Retina (tissue), 1 donor: ENCODE results near the gene SLC23A1.
"Not testable (repeated sequence)": the region's sequence is repeated elsewhere in the genome, so short reads cannot be mapped to it uniquely, and the experiment has no call there.

Experiments
- DNase-seq: peaks from one replicate; pipeline ENCODE4 v3.0.0-alpha.2; 2016

SLC23A1 gene

DNA sequence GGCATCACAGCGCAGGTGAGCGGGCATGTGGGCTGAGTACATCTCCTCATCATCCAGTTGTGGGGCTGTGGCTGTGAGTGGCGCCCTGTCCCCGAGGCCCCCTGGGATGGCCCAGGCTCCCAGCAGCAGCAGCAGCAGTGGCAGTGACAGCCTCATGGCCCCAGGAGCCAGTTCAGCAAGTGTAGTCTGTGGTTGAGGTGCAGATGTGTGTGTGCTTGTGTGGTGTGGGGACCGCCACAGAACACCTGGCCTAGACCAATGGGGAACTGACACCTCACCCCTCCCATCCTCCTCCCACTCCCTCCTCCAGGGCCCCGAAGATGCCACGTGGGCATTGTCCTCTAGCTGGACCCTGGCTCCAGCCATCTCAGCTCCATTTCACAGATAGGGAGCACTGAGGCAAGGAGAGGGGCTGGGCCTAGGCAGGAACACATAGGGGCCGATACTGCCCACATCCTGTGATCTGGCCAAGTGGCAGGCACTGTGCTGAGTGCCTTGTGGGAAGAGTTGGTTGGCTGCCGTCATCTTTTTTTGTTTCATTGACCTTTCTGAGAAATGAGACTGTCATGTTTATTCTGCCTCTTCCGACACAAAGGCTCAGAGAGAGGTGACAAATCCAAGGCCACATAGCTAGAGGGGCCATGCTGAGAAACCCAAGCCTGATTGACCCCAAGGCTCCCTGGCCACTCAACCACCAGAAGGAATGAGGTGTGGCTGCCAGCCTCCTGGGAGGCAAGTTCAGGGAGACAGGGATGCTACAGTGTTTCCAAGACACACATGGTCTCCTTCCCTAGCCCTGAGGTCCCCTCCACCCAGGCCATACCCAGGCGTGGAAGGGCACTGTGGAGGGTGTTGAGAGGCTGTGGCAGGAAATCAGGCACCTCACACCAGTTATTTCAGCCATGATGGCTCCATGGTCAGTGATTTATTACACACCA is 6.9 kb upstream of the SLC23A1 start, which contains the start of gene MZB1:
MZB1 (minus strand) TSS at position 213 of the 938 bp plus-strand sequence; CDS start at position 156, 57 bp downstream.
- DNase-seq: no peak

DNA sequence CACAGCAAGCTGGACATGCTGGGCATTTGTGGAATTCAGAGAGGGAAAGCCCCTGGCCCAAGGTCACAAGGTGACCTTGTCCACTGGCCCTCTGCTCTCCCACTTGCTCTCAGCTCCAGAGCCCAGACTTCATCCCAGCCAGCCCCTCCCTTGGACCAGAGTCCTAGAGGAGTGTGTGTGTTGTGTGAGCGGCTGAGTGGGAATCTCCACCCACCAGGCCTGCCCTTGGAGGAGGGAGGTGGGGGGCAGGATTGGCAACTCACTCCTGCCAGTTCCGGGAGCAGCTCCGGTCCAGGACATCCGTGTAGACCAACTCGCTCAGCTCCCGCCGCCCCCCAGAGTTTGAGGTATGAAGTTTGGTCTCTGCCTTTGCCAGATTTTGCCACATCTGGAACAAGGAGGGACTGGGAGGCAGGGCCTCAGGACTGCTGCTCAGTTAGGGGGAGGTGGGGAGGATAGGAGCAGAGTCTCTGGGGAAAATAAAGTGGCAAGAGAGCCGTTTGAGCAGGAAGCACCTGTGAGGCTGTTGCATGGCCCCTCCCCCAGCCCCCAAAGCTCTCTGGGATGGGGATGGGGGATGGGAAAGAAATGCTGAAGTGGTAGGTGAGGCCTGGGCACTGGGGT is 5.2 kb upstream of the SLC23A1 start:
- DNase-seq: no peak

DNA sequence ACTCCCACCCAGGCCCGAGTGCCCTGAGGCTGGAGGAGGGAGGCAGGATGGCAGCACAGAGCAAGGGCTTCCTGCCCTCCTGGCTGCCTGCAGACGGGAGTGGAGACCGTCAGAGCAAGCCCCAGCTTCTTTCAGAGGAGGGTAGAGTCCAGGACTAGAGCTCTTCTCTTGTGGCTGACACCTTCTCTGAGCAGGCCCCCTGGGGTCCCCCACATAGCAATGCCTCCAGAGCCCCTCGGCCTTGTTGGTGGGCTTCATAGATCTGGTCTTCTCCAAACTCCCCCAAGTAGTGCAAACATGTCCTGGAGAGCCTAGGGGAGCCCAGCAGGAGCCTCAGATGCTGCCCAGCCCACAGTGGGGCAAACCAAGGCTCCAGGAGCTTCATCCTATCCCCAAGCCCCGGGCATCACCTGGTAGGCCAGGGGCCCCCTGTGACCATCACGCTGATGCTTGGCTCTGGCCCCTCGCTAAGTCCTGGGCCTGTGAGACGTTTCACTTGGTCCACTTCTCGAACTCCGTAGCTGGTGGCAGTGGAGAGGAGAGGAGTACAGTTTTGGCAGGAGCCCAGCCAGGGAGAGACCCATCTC is 4.6 kb upstream of the SLC23A1 start:
- DNase-seq: no peak

DNA sequence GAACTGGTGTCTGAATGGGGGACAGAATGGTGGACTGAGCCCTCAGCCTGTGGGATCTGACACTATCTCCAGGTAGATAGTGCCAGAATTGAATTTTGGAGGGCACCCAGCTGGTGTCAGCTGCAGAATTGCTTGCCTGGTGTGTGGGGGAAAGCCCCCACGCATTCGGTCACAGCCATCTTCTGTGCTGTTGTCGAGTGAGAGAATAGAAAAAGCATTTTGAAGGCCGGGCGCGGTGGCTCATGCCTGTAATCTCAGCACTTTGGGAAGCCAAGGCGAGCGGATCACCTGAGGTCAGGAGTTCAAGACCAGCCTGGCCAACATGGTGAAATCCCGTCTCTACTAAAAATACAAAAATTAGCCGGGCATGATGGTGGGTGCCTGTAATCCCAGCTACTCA is 3.9 kb upstream of the SLC23A1 start:
- not testable (repeated sequence) for DNase-seq

DNA sequence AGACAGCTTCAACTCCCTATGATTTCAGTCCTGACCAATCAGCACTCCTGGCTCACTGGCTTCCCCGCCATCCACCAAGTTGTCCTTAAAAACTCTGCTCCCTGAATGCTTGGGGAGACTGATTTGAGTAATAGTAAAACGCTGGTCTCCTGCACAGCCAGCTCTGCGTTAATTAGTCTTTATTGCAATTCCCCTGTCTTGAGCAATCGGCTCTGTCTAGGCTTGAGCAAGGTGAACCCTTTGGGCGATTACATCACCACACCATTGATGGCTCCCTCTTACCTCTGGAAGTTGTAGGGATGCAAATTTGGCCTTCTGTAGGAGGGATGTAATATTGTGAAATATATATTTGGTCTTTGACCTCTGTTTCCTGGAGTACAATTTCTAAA is 2.9 kb upstream of the SLC23A1 start:
- DNase-seq: no peak

DNA sequence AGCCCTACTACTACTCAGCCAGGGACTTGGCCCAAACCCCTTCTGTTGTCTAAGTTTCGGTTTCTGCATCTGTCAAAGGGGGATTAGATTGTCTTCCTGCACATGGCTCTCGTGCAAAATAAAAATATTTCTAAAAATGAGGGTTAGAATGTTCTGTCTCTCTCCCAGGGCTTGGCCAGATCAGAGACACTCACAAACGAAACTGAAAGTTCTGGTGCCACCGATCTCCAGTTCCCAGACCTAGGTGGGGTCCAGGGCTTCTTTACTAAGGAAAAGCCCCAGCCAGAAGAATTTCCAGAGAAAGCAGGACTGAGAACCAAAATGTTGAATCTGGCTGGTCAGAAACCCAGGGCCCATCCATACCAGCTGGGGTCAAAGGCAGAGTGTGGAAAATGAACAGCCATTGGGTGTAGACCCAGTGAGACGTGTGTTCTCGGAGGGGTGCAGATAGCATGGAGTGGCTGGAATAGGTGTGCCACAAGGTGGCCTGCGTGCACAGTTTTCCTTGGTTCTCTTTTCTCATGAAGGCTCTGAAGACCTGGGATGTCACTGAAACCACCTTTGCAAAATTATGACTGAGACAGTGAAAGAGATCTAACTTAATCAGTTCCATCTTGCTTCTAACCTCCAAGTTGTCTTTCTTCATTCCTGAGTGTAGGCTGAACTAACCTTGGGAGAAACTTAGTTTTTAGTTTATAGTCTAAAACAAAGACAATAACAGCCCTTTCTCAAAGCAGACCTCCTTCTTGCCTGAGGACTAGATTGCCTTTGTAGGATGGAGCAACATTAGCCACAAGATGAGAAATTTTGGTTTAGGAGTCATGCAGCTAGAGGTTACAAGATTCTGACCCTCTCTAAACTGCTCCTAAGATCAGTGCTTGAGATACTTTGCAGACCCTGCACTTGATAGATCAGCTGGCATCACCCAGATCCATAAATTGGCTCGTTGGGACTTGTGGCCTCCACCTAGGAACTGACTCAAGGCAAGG is 2.3 kb upstream of the SLC23A1 start:
- no peak for DNase-seq

DNA sequence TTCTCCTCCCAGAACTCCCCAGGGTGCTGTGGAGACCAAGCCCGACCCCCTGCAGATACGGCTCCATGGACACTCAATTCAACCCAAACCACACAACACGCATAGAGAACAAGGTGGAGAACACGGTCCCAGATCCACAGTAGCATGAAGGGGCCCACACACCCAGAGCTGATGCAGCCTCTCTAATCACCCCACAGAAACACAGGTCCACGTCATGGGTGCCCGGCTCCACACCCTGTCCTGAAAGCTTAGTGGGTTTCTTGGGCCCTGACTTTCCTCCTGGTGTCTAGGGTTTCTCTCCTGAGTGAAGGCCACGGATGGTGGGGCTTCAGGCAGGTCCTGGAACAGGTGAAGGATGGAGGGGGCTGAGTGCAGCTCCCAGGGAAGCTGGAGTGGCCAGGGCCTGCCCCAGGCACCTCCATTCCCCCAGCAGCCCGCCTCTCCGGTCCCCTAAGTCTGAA is 1.5 kb upstream of the SLC23A1 start:
- no peak for DNase-seq

DNA sequence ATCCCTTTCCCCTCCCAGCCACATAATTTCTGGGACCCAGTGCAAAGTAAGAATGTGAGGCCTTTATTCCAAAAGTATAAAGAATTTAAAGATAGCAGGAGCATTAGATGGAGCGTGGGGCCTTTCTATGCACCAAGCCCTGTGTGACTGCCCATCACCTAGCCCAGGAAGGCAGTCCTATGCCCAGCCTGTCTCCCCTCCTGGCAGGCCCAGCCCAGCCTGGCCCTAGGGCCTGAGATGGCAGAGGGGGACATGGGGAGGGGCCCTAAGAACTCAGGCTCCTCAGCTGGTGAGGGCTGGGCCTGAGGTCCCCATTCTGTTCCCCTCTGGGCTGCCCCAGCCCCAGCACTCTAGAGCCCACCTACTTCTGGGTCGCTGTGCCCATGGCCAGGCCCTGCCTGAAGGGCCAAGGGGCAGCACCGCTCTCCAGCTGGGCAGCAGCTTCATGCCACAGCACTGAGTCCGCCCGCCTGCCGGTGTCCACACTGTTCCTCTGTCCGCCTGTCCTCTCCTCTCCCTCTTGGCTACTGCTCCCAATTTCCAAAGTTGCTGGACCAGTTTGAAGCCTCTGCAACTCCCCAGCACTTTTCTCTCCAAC is 995 bp upstream of the SLC23A1 start:
- no peak for DNase-seq

DNA sequence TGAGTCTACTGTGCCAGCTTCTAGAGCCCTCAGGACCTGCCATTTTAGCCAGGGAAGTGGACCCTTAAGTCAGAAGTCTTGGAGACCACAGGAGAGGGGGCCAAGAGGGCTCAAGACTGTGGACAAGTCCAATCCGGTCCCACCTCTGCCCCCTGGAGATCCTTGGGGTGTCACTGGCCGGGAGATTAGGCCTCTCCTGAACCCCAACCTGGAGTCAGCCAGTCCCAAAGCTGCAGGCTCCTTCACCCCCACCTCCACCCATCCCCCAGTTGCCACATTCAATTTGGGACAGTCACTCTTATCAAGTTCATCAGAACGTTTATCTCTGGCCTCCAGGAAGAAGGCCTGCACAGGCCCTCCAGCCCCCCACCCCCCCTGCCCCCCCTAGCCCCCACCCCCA is 290 bp downstream of the SLC23A1 start:
- DNase-seq: no peak

DNA sequence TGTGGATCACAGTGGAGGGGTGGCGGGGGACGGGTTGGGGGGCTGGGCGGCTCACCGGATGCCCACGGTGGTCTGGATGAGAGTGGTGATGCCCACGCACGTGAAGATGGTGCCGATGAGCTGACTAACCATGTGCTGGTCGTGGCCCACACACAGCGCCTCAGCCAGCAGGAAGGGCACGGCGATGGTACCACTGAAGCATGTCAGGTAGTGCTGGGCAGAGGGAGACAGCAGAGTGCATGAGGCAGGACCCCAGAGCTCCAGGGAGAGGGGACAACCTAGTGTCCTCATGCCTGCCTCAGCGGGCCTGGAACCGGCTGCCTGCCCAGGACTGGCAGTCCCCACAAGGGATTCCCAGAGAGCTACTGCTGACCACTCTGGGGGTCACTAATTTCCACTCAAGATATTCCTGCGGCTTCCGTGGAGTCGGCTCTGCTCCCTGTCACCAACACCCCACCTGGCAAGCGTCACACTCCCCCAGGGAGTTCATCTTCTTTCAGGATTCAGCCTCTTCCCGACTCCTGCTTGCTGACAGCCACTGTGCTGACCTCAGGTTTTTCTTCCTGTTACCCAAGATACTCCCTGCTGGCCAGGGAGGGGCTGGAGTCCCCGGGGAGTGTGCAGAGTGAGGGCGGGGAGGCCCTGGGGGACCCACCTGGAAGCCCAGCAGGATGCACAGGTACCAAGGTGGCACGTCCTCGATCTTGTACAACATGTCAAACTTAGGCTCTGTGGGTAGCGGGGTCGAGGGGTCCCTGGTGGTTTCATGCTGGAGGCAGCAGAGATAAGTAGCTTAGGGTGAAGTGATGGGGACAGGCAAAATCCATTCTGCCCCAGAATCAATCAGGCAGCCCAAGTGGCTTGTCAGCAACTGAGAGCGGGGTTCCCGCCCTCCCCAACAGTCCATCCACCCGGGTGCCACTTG is 998 bp downstream of the SLC23A1 start:
- no peak for DNase-seq

DNA sequence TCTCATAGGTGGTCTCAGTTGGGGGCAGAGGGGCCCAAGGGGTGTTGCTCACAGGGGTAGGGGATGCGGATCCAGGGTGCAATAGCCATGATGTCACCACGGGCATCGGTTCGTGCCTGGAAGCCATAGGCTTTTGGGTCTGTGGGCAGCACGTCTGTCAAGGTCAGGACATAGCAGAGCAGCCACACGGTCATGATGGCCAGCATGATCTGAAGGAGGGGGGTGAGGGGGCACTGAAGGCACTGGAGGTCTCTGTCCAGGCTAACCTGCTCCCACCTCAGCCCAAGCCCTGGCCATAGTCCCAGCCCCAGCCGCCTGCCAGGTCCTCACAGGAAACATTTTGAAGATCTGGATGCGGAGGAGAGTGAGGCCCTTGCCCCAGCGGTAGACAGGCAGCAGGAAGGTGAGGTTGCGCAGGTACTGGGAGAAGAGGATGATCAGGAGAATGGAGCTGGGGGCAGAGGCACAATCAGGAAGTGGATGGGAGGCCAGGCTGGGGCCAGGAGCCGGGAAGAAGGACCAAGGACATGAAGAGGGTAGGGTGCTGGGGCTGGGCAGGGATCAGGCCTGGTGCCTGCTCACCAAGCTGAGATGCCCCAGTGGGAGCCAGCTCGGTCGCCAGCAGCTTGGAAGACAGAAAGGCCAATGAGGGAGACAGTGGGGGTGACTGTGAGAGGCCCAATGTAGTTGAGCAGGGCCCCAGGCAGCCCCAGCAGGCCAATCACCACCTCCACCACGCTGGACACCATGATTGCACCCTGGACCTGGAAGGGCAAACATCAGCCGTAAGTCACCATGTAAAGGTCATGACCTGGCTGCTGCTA is 3.3 kb downstream of the SLC23A1 start:
- no peak for DNase-seq

DNA sequence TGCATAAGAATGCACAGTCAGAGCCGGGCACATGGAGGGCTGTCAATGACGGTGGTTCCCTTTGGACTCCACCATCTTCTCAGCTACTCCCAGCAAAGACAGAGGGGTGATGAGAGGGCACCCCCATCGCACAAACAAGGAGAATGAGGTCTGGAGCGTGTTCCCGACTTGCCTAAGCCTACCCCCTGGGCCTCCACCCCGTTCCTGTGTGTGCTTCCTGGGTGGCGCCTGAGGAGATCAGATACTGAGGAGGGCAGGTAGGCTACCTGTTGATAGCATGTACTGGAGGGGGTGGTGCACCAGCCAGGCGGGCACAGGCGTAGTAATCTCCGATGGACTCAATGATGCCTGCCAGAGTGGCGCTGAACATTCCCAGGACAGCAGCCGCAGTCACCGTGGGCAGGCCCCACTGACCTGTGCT is 4.1 kb downstream of the SLC23A1 start:
- DNase-seq: no peak

DNA sequence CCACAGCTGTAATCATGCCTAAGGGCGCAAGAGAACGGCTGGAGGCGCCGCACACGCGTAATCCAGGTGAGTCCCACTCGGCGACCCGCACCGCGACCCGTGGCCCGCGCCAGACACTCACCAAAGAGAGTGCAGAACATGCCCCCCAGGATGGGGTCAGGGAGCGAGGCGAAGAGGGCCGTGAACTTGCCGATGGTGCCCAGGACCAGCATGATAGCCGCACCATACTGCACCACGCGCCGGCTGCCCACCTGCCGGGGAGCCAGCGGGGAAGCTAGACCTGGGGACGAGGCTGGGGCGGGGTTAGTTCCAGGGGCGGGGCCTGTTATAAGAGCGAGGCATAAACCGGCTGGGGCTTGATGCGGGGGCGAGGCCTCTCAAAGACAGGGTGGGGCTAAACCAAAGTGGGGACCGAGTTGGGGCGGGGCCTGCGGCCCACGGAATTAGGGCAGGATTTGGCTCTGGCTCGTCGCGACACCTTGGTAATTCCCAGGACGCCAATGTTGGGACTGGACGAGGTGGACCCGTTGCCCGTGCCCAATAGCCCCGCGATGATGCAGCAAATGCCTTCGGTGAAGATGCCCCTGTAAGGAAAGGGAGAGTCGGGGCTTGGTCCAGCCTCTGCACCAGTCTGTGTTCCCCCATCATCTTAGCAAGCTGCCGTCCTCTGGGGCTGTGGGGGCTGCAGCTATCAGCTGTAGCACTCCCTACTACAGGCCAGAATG is 4.8 kb downstream of the SLC23A1 start:
- DNase-seq: no peak

DNA sequence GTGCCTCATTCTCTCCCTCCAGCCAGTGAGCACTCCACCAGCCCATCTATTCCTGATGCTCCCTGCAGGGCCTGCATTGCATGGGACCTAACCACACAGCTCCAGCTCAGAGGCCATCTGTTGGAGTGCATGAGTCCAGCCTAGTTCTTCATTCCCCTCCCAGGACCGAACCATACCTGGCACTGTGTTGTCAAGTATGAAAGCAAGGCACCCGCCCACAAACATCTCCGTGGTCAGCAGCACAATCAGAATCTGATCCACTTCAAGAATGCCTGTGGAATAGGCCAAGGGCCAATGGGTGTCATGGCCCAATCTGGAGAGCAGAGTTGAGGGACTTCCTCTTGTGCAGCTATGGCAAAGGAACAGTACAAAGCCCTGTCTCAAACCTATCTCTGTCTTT is 5.9 kb downstream of the SLC23A1 start:
- DNase-seq: no peak

DNA sequence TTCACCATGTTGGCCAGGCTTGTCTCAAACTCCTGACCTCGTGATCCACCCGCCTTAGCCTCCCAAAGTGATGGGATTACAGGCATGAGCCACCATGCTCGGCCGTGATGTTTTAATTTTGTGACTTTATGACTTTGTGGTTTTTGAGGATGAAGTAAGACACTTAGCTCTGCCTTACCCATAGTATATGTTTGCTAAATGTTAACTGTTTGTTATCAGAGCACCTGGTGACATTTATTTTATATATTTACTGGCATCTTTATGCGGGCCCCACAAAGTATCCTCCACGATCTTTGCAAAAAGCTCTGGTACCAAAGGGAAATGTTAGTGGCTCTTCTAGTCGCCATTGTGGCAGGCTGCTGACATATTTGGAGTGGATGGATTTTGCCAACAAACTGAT is 6.7 kb downstream of the SLC23A1 start:
- DNase-seq: no peak

DNA sequence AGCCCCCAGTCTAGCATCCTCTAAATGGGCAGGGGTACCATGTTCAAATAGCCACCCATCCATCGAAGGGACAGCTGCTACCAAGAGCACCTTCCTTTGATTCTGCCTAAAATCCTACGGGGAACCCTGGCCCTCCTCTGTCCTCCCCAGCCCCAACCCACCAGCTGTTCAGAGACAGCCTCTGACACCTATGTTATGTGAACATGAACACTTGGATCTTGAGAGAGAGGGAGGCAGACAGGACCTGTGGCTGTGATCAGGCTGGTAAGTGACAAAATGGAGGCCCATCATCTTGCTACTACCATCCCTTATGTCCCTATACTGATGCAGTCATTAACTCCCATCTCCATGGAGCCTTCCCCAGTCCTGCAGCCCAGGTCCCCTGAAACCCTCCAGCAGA is 8.2 kb downstream of the SLC23A1 start:
- DNase-seq: no peak

DNA sequence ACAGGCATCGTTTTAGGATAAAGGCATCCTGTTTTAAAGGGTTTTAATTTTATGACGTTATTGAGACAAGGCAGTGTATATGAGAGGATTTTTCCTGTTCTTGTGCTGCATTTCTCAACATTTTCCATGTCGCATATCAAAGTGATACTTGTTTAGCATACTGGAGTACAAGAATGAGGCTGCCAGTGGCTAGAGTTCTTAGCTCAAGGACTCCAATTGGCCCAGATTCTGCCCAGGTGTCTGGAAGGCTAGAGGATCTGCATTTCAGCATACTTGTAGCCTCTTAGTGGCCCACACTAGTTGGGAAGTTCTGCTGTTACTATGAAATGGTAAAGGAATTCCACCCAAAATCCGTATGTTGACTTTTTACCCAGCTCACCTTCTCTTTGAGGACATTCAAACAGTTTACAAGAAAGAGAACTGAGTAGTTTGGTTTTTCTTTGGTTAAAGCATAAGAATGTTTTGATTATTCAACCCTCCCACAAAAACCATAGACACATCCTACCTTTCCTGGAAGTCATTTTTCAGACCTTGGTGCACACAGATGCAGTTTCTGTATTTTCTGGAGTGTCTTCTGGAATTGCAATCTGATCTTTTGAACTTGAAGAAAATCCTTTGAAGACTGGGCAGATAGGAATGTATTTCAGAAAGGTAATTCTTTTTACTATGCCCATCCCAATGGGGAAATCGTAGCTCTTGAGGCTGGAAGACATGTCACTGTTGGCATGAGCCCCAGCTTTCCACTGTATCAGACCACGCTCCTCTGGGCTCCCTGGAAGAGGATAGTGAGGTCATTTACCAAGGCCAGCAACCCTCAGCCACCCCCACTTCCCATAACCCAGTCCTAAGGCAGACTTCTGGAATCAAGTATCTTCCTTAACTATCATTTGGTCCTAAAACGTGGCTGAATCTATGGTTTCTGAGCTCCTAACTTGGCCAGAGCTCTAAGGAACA is 11.3 kb downstream of the SLC23A1 start:
- DNase-seq: no peak

DNA sequence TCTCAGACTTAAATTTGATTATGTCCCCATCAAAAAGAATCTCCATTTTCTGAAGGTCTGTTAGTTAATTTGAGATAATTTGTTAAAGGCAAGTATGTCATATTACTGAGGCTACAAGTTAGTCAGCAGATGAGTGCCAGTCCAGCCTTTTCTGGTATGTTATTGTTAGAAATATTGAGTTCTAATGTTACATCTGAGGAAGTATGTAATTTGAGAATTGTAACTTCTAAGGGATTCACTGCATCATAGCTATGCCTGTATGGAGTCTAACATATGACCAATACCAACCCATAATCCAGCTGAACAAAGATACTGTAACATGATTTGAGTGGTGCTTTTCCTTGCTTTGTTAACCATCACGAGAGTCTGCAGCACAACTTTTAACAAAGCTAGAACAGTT is 13.9 kb downstream of the SLC23A1 start:
- DNase-seq: no peak
